NCI-H128 (cell line): ENCODE measurements around the gene C8B.

Experiments
- DNase-seq: peaks from one replicate; lab custom pipeline; 2025; ENCODE audit not compliant: unreplicated experiment; lab: John Stamatoyannopoulos, UW

Gene C8B

GRCh38 chr1:56973923-56974742, 8.3 kb upstream of the C8B start:
- no peak for DNase-seq

- no peak for DNase-seq
These were observed 7.2 kb upstream of the C8B start for GRCh38 chr1:56972976-56973375.

GRCh38 chr1:56970280-56970679, 4.5 kb upstream of the C8B start:
- no peak for DNase-seq

- no peak for DNase-seq
These were observed 3.2 kb upstream of the C8B start for GRCh38 chr1:56968878-56969495.

- no peak for DNase-seq
These were observed 2.4 kb upstream of the C8B start for GRCh38 chr1:56967900-56968832.

GRCh38 chr1:56967355-56967754, 1.5 kb upstream of the C8B start:
- no peak for DNase-seq

- no peak for DNase-seq
These were observed 834 bp upstream of the C8B start for GRCh38 chr1:56966698-56966999.

GRCh38 chr1:56965191-56965590, 624 bp downstream of the C8B start:
- no peak for DNase-seq

GRCh38 chr1:56964349-56965017, 1.3 kb downstream of the C8B start:
- no peak for DNase-seq

- DNase-seq: no peak
These were observed 2.1 kb downstream of the C8B start for GRCh38 chr1:56963667-56964066.

GRCh38 chr1:56961426-56961825, 4.4 kb downstream of the C8B start:
- DNase-seq: no peak

- no peak for DNase-seq
These were observed 7.3 kb downstream of the C8B start for GRCh38 chr1:56958526-56958925.

- no peak for DNase-seq
These were observed 7.9 kb downstream of the C8B start for GRCh38 chr1:56957931-56958330.

GRCh38 chr1:56954664-56955063, 11.2 kb downstream of the C8B start:
- DNase-seq: no peak

GRCh38 chr1:56953386-56953785, 12.4 kb downstream of the C8B start:
- DNase-seq: no peak

- no peak for DNase-seq
These were observed 13.3 kb downstream of the C8B start for GRCh38 chr1:56952501-56952900.

GRCh38 chr1:56948403-56949023, 17.3 kb downstream of the C8B start:
- DNase-seq: no peak

GRCh38 chr1:56940039-56940438, 25.8 kb downstream of the C8B start:
- no peak for DNase-seq

GRCh38 chr1:56939209-56939608, 26.6 kb downstream of the C8B start:
- no peak for DNase-seq

- no peak for DNase-seq
These were observed 27.2 kb downstream of the C8B start for GRCh38 chr1:56938646-56939045.
